AG04450 (cell line): Measurements from ENCODE around the gene KRTAP22-2. TPM values are rescaled to one million over a fixed set of nuclear protein-coding genes. Genes with fewer than 3 reads are reported as not detected.

ENCODE experiments used
- CTCF ChIA-PET: fragments of 300-600, 350-600 bp; formaldehyde crosslinking; extraction: SDS; loops from one replicate; lab custom pipeline; 2022; ENCODE audit warnings: antibody characterized with exemption, inconsistent platforms; lab: Charles Lee
- POLR2A ChIA-PET: fragments of 350-600 bp; formaldehyde crosslinking; extraction: SDS; loops from one replicate; lab custom pipeline; 2021; ENCODE audit warnings: antibody characterized with exemption, inconsistent platforms; lab: Yijun Ruan, JAX
- DNase-seq: peaks from one replicate; pipeline ENCODE4 v3.0.0-alpha.2; 2011; ENCODE audit warnings: low read depth, low spot score
- H3K27ac ChIP-seq: one replicate; pipeline ENCODE4 v1.5.1; 2012; ENCODE audit warnings: low read depth, low read length, control low read depth
- H3K27me3 ChIP-seq: one replicate; pipeline ENCODE4 v1.6.0; 2012; ENCODE audit warnings: low read length; ENCODE audit not compliant: control insufficient read depth, insufficient read depth
- H3K4me3 ChIP-seq: 2 replicates; pipeline ENCODE4 v1.5.1; 2011; ENCODE audit warnings: mild to moderate bottlenecking, low read depth, low read length, control low read depth
- H3K9me3 ChIP-seq: 2 replicates; pipeline ENCODE4 v1.5.1; 2012; ENCODE audit warnings: low read length; ENCODE audit not compliant: control insufficient read depth, insufficient read depth
- polyA minus RNA-seq: library from RNA; depleted of rRNA, polyadenylated mRNA; stranded (reverse); fragments of >200 nt; gene quantifications from 2 replicates; pipeline ENCODE4 v1.2.3, GENCODE V29; 2011; rRNA and poly(A)+ RNA removed
- polyA plus RNA-seq: library from polyadenylated mRNA; depleted of rRNA; stranded (reverse); fragments of >200 nt; gene quantifications from 2 replicates; pipeline ENCODE4 v1.2.3, GENCODE V29; 2011; rRNA removed
- TF ChIP-seq, protein P1 (sequence below): IDR thresholded peaks from 2 replicates; pipeline ENCODE4 v1.5.1; 2011; ENCODE audit warnings: low read depth, low read length, control low read depth, inconsistent platforms

Gene KRTAP22-2
- polyA plus RNA-seq (not detected in 2 replicates), polyA minus RNA-seq (not detected in 2 replicates)

- no peak for DNase-seq
- no peaks in the 10 kb centered on the region for H3K27me3 ChIP-seq
- H3K4me3 ChIP-seq: no peak within 1 kb of the TSS
- peaks cover 8% of the 10 kb centered on the region for H3K9me3 ChIP-seq
- no peak within 1 kb of the TSS for H3K27ac ChIP-seq
- POLR2A ChIA-PET: no interaction called here
- TF ChIP-seq, protein P1, sequence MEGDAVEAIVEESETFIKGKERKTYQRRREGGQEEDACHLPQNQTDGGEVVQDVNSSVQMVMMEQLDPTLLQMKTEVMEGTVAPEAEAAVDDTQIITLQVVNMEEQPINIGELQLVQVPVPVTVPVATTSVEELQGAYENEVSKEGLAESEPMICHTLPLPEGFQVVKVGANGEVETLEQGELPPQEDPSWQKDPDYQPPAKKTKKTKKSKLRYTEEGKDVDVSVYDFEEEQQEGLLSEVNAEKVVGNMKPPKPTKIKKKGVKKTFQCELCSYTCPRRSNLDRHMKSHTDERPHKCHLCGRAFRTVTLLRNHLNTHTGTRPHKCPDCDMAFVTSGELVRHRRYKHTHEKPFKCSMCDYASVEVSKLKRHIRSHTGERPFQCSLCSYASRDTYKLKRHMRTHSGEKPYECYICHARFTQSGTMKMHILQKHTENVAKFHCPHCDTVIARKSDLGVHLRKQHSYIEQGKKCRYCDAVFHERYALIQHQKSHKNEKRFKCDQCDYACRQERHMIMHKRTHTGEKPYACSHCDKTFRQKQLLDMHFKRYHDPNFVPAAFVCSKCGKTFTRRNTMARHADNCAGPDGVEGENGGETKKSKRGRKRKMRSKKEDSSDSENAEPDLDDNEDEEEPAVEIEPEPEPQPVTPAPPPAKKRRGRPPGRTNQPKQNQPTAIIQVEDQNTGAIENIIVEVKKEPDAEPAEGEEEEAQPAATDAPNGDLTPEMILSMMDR: no peak
- CTCF ChIA-PET: no interaction called here
Measured at GRCh38 chr21:30590297-30590696, at the start of gene KRTAP22-2. Gene KRTAP22-2, minus strand, starts transcription at chr21:30590397.

DNA sequence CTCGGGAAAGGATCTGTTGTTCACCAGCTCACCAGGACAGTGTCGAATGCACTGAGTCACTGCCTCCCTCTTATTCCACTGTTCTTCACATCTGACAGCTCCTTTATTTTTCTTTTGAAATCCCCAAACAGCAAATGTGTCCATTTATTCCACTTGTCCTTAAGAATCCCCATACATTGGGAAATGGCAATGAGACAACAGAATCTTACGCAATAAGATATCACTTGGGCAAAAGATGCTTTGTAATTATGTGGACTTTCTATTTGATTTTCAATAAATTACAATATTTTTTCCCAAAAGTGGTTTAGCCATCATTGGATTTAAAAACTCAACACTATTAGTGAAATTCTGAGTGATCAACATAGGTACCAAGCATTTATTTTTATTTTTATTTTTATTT, 48.5 kb upstream of the KRTAP22-2 start:
- ChIA-PET POLR2A (no interaction called here), CTCF (no interaction called here)
- no peak for DNase-seq
- peaks cover 19% of the 10 kb centered on the region for H3K9me3 ChIP-seq
- TF ChIP-seq, protein P1: no peak
- no peak overlapping the region for H3K27ac ChIP-seq
- no peak overlapping the region for H3K4me3 ChIP-seq
- H3K27me3 ChIP-seq: no peaks in the 10 kb centered on the region

DNA sequence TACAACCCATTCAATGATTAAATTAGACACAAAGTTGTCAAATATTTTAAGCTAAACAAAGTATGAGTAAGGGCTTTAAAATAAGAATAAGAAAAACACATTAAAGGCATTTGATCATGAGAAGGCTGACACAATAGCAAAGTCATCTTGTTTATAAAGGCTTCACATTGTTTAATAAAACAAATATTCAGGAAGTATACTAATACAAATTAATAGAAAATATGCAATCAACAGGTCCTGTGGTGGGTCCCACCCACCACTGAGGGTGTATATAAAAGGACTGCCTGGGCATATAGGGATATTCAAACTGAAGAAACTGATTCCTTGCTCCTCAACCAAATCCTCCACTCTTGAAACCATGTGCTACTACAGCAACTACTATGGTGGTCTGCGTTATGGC, 44.7 kb upstream of the KRTAP22-2 start, which contains the start of gene KRTAP20-2:
Gene KRTAP20-2, plus strand, starts transcription at position 301 of the 400 bp plus-strand sequence. Its CDS starts 58 bp downstream, at position 359.
- Histone ChIP-seq H3K27me3 (no peaks in the 10 kb centered on the region), H3K4me3 (no peak within 1 kb of the TSS), H3K27ac (no peak within 1 kb of the TSS), H3K9me3 (peaks cover 24% of the 10 kb centered on the region)
- DNase-seq: no peak
- ChIA-PET CTCF (no interaction called here), POLR2A (no interaction called here)
- TF ChIP-seq, protein P1: no peak

- CTCF ChIA-PET: no interaction called here
- Histone ChIP-seq H3K4me3 (no peak overlapping the region), H3K27ac (no peak overlapping the region), H3K9me3 (peaks cover 28% of the 10 kb centered on the region), H3K27me3 (no peaks in the 10 kb centered on the region)
- POLR2A ChIA-PET: no interaction called here
- TF ChIP-seq, protein P1: no peak
- no peak for DNase-seq
Measured at GRCh38 chr21:30629200-30629599, 39.0 kb upstream of the KRTAP22-2 start.

GRCh38 chr21:30628109-30628508, 37.9 kb upstream of the KRTAP22-2 start:
- POLR2A ChIA-PET: no interaction called here
- TF ChIP-seq, protein P1: no peak
- Histone ChIP-seq H3K27me3 (no peaks in the 10 kb centered on the region), H3K27ac (no peak overlapping the region), H3K9me3 (peaks cover 34% of the 10 kb centered on the region), H3K4me3 (no peak overlapping the region)
- no peak for DNase-seq
- CTCF ChIA-PET: no interaction called here
